Peyer's patch (tissue), 4 donors: Measurements from ENCODE around the gene SCARB1. TPM values are rescaled to one million over a fixed set of nuclear protein-coding genes. Genes with fewer than 3 reads are reported as not detected.

Experiments used
- DNase-seq, 3 donors: peaks; one replicate each; pipeline ENCODE4 v3.0.0-alpha.2; 2017 to 2019
- H3K27ac ChIP-seq, 4 donors: fragments of 200-600 bp; sonication (generic); one replicate each; pipeline ENCODE4 v1.5.1; 2016 to 2019
- H3K27me3 ChIP-seq, 2 donors: fragments of 200-600 bp; sonication (generic); one replicate each; pipeline ENCODE4 v1.5.1; 2019
- H3K36me3 ChIP-seq, 3 donors: fragments of 200-600 bp; sonication (generic); one replicate each; pipeline ENCODE4 v1.5.1; 2016 to 2019
- H3K4me1 ChIP-seq, 4 donors: fragments of 200-600 bp; sonication (generic); one replicate each; pipeline ENCODE4 v1.5.1; 2016 to 2019
- H3K4me3 ChIP-seq, 4 donors: fragments of 200-600 bp; sonication (generic); 1 replicate in 3 of 4; 2 replicates in 1 of 4; pipeline ENCODE4 v1.5.1; 2016 to 2019; ENCODE audit warnings: mild to moderate bottlenecking in 1 of 4
- H3K9me3 ChIP-seq, 4 donors: fragments of 200-600 bp; sonication (generic); one replicate each; pipeline ENCODE4 v1.5.1; 2016 to 2019; ENCODE audit warnings: mild to moderate bottlenecking in 1 of 4
- POLR2A ChIP-seq, 2 donors: fragments of 450-650 bp; IDR thresholded peaks; one replicate each; pipeline ENCODE4 v1.5.1; 2017; ENCODE audit warnings: antibody characterized with exemption in 2 of 2, mild to moderate bottlenecking in 2 of 2, moderate library complexity in 2 of 2
- total RNA-seq, 4 donors: library from RNA; depleted of rRNA; stranded (reverse); fragments of >200 nt; gene quantifications; one replicate each; pipeline ENCODE4 v1.1.0, GENCODE V29; 2016
- TF ChIP-seq, protein P1 (sequence below), 6 experiments: fragments of 450-650 bp in 4 of 6; fragments of 200-600 bp in 2 of 6; sonication (generic) in 1 of 6; IDR thresholded peaks; one replicate each; pipeline ENCODE4 v1.5.1; 2017 to 2019; ENCODE audit warnings: antibody characterized with exemption in 6 of 6, mild to moderate bottlenecking in 3 of 6, moderate library complexity in 1 of 6

The SCARB1 gene
- total RNA-seq, 4 donors from 2014 or later: 14.9 to 214 (median 64.6) TPM

DNA sequence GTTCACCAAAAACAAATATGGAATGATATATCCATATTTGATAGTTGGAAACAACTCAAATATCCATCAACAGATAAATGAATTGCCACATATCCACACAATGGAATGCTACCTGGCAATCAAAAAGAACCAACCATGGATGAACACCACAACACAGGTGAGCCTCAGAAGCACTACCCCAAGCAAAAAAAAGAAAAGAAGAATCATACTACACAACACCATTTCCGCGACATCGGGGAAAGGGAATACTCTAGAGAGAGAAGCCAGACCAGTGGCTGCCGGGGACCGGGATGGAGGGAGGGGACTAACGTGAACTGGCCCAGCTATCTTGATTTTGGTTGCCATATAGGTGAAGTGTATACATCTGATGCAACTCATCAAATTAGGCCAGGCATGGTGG lies 41.4 kb downstream of the SCARB1 start:
- Histone ChIP-seq H3K9me3 (no peaks in the 10 kb centered on the region), H3K27ac (no peak overlapping the region)
- no peak for DNase-seq

DNA sequence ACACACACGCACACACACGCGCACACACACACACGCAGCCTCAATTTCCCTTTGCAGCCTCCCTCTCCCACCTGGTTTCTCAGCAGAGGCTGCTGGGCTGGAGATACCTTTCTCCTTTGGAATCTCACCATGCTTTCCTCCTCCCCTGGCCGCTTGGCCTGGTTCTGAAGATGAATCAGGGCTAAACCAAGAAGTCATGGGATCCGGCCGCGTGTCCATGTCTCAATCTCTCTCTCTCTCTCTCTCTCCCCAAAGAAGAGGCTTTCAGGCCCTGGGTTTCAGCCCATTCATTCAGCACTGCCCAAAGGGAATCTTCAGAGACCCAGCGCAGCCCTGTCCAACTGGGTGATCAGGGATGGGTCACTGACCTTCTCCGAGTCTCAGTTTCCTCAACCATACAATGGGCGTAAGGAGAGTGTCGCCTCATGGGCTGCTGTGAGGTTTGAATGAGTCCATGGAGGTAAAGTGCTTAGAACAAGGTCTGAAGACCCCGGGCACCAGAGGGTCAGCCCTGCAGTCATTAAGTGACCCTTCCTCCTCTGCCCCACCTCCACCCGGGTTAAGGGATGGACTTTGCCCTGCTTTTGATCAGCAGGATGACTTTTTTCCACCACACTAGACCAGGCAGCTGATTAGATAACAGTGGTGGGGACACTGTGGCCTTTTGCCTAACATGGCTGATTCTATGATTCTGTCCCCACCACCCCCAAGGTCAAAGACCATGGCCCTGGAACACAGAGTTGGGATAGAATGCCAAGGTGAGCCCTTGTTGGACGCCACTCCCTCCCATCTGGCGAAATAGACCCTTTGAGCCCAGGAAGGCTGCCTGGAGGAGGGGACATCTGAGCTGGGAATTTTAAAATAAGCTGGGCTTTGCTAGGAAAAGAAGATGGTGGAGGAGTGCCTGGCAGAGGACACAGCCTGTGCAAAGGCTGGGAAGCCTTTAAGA lies 42.1 kb downstream of the SCARB1 start:
- Histone ChIP-seq H3K36me3 (no peaks in the 10 kb centered on the region), H3K4me3 (no peak overlapping the region), H3K27ac (no peak overlapping the region)

More for the DNA sequence above, 41.4 kb downstream of the SCARB1 start:
- Histone ChIP-seq H3K36me3 (no peaks in the 10 kb centered on the region), H3K4me1 (no peaks in the 10 kb centered on the region), H3K4me3 (no peak overlapping the region), H3K27me3 (no peaks in the 10 kb centered on the region)
- TF ChIP-seq, protein P1, sequence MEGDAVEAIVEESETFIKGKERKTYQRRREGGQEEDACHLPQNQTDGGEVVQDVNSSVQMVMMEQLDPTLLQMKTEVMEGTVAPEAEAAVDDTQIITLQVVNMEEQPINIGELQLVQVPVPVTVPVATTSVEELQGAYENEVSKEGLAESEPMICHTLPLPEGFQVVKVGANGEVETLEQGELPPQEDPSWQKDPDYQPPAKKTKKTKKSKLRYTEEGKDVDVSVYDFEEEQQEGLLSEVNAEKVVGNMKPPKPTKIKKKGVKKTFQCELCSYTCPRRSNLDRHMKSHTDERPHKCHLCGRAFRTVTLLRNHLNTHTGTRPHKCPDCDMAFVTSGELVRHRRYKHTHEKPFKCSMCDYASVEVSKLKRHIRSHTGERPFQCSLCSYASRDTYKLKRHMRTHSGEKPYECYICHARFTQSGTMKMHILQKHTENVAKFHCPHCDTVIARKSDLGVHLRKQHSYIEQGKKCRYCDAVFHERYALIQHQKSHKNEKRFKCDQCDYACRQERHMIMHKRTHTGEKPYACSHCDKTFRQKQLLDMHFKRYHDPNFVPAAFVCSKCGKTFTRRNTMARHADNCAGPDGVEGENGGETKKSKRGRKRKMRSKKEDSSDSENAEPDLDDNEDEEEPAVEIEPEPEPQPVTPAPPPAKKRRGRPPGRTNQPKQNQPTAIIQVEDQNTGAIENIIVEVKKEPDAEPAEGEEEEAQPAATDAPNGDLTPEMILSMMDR (IDR thresholded peaks at IDR 0.05): no peak
- TF ChIP-seq POLR2A (IDR thresholded peaks at IDR 0.05): no peak

DNA sequence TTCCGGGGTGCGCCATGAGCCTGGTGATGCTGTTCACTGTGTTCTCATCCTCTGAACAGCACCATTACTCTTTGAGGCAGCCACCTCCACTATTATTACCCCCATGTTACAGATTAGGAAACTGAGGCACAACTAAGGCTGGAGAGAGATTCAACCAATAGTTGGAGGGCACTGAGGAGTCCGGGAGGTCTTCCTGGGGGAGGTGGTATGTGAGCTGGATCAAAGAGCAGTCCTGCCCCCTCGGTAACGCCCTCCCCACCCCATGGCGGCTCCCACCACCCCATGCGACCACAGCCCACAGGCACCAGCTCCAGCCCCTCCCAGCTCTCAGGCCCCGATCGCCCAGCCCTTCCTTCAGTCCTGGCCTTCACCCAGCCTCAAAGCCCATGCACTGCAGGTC lies 43.5 kb downstream of the SCARB1 start:
- no peaks in the 10 kb centered on the region for H3K36me3 ChIP-seq
- no peak overlapping the region for H3K4me3 ChIP-seq
- H3K27ac ChIP-seq: no peak overlapping the region
- no peaks in the 10 kb centered on the region for H3K4me1 ChIP-seq
- H3K27me3 ChIP-seq: no peaks in the 10 kb centered on the region
- TF ChIP-seq POLR2A (IDR thresholded peaks at IDR 0.05): no peak
- TF ChIP-seq, protein P1 (IDR thresholded peaks at IDR 0.05): no peak
- DNase-seq: no peak
- H3K9me3 ChIP-seq: no peaks in the 10 kb centered on the region

More for the DNA sequence above, 42.1 kb downstream of the SCARB1 start:
- no peaks in the 10 kb centered on the region for H3K27me3 ChIP-seq
- no peaks in the 10 kb centered on the region for H3K4me1 ChIP-seq
- no peak for DNase-seq
- H3K9me3 ChIP-seq: no peaks in the 10 kb centered on the region
- TF ChIP-seq, protein P1 (IDR thresholded peaks at IDR 0.05): no peak
- TF ChIP-seq POLR2A (IDR thresholded peaks at IDR 0.05): no peak

DNA sequence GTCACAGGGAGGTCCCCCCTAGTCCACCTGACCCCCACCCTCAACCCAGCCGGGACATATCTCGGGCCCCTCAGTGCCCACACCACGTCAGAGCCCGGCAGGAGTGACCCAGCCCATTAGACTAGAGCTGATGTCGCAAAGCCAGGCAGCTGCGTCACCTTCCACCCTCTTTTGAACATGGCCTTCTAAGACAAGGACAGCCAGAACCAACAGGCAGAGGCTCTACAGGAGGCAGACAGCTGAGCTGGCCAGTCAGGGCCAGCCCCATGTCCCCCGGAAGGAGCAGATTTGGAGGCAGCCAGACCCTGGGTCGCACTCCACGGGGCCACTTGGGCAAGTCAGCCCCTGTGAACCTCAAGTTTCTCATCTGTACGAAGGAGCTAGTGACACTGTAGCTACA lies 44.1 kb downstream of the SCARB1 start:
- peaks cover 0 to 3% (median 0%) of the 10 kb centered on the region in 3 donors for H3K36me3 ChIP-seq
- no peaks in the 10 kb centered on the region for H3K27me3 ChIP-seq
- no peaks in the 10 kb centered on the region for H3K9me3 ChIP-seq
- DNase-seq: no peak
- no peak overlapping the region for H3K4me3 ChIP-seq
- no peak for TF ChIP-seq POLR2A (IDR thresholded peaks at IDR 0.05)
- TF ChIP-seq, protein P1 (IDR thresholded peaks at IDR 0.05): no peak
- no peaks in the 10 kb centered on the region for H3K4me1 ChIP-seq
- no peak overlapping the region for H3K27ac ChIP-seq

DNA sequence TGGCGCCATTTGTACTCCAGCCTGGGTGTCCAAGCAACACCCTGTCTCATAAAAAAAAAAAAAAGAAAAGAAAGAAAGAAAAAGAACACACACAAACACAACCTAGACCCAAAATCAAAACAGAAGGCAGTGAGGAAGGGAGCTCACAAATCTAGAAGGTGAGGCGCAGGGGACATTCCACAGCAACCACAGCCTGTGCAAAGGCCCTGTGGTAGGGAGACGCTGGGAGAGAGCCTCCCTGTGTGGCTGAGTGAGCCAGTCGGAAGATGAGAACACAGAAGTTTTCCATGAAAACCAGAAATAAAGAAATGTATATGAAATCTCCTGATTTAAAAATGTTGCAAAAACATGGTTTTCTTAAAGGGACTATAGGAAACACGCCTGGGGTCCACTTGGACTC lies 44.6 kb downstream of the SCARB1 start:
- no peak for DNase-seq
- H3K27ac ChIP-seq: no peak overlapping the region
- no peaks in the 10 kb centered on the region for H3K9me3 ChIP-seq
- no peaks in the 10 kb centered on the region for H3K4me1 ChIP-seq
- TF ChIP-seq, protein P1 (IDR thresholded peaks at IDR 0.05): no peak
- no peak for TF ChIP-seq POLR2A (IDR thresholded peaks at IDR 0.05)
- H3K36me3 ChIP-seq: peaks cover 0 to 7% (median 0%) of the 10 kb centered on the region in 3 donors
- H3K4me3 ChIP-seq: no peak overlapping the region
- no peaks in the 10 kb centered on the region for H3K27me3 ChIP-seq
